Subcutaneous adipose tissue (tissue), 4 donors: ENCODE data around the gene CD28. TPM values are rescaled to one million over a fixed set of nuclear protein-coding genes. Genes with fewer than 3 reads are reported as not detected.

Source experiments
- total RNA-seq, 4 donors: library from RNA; depleted of rRNA; stranded (reverse); fragments of >200 nt; gene quantifications; one replicate each; pipeline ENCODE4 v1.1.0, GENCODE V29; 2016
- TF ChIP-seq, protein P1 (sequence below): fragments of 450-650 bp; IDR thresholded peaks from one replicate; pipeline ENCODE4 v1.5.1; 2016; ENCODE audit warnings: low read depth, mild to moderate bottlenecking, control low read depth, antibody characterized with exemption, moderate library complexity

Gene CD28
- total RNA-seq, 4 donors from 2014 or later, result 3.6 to 30.4 (median 6.1) TPM

DNA sequence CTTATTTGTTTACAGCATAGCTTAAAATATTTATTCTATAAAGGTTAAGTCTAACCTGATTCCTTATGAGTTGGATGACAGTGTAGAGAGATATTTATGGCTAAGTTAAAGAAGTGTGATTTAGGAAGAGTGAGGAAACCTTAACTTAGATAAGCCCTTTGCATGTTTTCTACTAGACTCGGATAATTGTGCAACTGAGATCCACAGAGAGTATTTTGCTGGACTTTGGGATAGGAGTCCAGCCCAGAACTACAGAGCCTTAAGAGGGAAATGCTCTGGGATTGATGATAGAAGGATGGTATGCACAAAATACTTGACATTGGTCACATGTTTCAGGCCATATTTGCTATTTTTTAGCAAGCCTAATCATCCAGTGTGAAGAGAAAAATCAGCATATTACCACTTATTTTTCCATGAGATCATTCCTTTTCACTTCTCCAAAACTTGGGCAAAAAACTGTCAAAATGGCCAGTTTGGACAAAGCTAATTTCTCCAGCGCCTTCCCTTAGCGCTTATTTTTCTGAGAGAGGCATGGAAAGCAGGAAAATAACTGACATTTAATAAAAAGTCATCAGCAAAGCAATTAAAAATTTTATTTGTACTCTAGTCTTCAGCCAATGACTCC, 3.1 kb downstream of the CD28 start:
- TF ChIP-seq, protein P1, sequence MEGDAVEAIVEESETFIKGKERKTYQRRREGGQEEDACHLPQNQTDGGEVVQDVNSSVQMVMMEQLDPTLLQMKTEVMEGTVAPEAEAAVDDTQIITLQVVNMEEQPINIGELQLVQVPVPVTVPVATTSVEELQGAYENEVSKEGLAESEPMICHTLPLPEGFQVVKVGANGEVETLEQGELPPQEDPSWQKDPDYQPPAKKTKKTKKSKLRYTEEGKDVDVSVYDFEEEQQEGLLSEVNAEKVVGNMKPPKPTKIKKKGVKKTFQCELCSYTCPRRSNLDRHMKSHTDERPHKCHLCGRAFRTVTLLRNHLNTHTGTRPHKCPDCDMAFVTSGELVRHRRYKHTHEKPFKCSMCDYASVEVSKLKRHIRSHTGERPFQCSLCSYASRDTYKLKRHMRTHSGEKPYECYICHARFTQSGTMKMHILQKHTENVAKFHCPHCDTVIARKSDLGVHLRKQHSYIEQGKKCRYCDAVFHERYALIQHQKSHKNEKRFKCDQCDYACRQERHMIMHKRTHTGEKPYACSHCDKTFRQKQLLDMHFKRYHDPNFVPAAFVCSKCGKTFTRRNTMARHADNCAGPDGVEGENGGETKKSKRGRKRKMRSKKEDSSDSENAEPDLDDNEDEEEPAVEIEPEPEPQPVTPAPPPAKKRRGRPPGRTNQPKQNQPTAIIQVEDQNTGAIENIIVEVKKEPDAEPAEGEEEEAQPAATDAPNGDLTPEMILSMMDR, result no peak

DNA sequence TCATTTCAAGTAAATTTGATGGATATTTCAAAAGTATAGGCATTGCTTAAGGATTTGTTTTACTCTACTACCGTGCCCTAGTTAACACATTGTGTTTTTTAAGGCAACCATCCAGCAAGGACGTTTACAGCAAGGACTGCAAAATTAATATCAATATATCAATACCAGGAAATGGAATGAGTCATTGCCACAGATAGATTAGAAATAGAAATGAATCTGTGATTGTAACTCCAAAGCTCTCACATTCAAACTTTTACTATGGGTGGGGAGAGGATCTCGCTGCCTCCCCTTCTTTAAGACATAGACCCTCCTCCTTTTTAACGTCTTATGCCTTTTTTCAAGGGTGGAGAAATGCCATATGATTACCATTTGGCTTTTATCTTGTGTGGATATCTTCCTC, 3.8 kb downstream of the CD28 start:
- TF ChIP-seq, protein P1, result no peak

DNA sequence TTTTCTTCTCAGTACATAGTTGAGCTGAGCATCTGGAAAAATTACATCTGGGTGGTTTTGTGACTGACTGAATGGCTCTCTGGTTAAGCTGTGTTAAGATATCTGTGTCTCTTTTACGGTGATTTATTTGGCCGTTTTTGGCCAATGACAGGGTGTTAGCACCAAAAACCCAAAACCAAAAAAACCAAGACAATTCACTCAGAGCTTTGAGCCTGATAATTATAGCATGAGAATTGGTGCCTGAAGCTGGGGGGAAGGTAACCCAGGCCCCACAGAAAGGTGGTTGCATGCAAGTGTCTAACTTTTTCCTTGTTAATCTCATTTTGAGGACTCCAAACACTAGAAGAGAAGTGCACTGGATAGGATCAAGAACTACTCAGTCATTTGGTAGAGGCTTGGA, 4.5 kb downstream of the CD28 start:
- TF ChIP-seq, protein P1, result no peak

DNA sequence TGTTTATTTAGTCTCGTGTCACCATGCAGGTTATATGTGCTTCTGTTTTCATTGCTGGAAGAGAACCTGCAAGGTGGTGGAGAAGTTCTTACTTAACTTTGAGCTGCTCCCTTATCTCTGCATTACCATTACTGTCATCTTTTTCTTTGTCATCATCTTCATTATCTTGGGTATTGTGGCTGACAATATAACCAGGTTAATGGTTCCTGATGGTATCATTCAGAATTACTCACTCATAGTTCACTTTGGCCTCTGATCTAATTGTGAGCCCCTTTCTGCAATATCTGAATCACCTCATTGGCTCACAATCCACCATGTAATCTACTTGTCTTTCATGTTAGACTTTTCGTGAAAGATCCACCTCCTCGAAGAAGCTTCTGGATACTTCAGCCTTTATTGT, 5.0 kb downstream of the CD28 start:
- TF ChIP-seq, protein P1, result no peak

DNA sequence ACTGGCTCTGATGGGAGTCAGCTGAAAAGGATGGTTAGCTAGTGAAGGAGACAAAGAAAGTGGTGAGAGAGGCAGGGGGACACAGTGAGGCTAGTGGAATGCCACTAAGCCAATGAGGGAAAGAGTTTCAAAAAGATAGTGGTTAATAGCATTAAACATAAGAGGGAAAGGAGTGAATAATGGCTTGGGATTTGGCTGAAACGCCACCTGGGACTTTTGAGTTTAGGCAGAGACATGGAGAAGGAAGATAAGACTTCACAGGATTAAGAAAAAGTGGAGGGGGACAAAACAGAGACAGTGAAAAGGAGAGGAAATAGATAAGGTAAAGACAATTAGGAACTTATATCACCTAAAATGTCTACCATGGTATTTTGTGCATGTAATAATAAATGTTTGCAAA, 6.9 kb downstream of the CD28 start:
- TF ChIP-seq, protein P1, result no peak

DNA sequence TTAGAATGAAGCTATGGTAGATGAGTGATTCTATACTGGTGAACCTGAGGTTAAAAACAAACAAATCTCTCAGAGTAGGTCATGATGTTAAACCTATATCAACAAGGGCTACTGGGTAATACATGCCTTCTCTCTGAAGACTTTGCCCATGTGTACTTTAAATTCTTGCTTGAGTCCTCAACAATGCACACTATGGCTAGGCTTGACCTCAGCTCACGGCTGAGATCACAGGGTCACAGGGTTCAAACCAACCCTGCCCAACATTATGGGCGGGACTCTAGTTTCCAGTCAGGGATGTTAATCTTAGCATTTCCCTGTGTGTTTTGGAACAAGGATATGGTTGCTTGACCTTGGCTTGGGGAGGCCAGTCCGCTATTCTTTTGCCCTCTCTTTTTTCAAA, 7.7 kb downstream of the CD28 start:
- TF ChIP-seq, protein P1, result no peak

DNA sequence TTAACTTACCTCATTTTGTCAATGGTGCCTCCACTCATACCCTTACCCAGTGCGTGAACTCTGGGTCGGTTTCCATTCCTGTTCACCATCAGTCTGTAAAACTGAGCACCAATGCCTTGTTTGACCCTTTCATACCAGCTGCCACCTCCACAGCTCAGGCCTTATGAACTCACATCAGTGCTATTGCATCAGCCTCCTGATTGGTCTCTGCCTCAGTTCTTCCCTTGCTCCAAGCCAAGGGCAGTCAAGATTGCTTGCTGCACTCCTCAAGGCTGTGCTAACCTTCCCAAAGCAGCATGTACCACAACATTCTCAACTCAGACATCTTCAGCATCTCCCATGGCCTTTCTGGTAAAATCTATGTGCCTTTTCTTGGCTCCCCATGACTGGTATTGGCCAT, 9.3 kb downstream of the CD28 start:
- TF ChIP-seq, protein P1, result no peak
